ENCODE measurements around the gene OAT.
"Not testable (repeated sequence)": the region's sequence is repeated elsewhere in the genome, so short reads cannot be mapped to it uniquely, and the experiment has no call there.

Gene OAT

DNA sequence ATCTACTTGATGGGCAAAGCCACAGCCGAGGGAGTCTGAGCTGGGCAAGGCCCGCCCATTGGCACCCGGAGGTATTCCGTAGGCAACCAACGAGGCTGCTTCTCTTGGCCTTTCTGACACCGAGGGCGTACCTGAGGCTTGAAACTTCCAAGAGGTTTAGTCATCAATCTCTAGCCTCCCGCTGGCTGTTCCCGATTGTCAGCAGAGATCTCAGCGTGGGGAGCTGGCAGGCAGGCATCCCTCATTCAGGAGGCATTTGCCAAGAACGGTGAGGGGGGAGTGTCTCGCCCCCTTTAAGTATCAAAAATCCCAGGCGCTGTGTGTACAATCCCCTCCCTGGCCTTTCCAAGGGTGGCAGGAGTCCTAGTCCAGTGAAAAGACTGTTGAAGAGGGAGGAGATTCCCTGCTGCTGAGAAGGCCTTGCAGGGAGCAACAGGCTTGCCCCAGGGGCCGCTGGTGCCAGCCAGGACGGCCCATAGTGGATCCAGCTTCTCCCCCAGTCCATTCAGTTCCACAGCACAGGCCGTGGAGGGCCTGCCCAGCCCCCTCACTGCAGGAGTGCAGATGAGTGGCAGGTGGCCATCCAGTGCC lies 39.7 kb downstream of the OAT start:
- no peak for DNase-seq (ENCODE audit: low spot score)

DNA sequence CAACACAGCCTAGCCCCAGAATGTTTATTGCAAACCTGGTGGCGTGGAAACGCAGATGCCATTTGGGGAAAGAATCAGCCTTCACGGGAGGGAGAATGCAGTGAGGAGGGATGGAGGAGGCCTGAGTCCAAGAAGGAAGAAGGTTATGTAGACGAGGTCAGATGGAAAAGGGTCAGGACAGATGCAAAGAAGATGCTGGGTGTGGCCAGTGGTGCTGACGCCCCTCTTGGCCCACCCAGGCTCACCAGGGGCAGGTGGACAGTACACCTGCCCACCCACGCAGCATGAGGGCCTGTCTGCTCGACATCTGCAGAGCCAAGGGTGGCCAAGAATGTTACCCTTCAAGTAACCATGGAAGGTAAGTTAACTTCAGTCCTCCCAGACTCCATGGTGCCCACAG lies 40.5 kb downstream of the OAT start:
- DNase-seq (ENCODE audit: low spot score): no peak

DNA sequence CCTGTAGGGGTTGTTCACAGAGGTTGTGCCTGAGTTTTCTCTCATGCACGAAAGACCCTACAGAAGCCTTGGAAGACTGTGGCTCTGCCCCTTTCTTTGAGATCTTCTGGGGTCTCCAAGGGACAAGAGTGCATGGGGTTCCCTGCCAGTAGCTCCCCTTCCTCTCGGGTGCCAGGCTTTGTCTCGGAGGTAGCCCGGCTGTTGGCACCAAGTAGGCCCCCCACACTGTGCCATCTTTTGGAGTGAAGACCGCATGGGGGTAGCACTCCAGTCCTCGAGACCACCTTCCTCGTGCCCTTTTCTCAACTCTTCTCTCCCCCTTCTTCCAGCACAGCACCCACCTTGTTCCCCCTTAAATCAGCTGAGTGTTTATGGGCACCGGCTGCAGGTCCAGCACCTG lies 41.6 kb downstream of the OAT start:
- DNase-seq (ENCODE audit: low spot score): no peak

DNA sequence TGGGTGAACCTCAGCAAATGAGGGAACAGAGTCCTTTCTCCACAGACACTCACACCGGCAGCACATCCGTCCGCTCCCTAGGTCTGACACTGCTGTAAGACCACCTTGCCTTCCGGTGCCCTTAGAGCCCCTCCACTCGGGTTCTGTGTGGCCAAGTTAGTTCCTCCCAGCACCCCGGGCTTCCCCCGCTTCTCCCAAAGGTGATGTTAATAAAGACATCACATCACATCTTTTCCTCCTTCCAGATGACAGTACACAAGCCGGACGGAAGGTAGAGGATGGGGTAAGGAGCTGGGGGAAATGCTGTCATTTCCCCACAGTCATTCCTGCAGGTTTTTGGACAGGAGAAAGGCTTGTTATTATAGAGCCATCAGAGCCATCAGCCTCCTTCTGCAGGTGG lies 42.3 kb downstream of the OAT start:
- DNase-seq (ENCODE audit: low spot score): no peak

DNA sequence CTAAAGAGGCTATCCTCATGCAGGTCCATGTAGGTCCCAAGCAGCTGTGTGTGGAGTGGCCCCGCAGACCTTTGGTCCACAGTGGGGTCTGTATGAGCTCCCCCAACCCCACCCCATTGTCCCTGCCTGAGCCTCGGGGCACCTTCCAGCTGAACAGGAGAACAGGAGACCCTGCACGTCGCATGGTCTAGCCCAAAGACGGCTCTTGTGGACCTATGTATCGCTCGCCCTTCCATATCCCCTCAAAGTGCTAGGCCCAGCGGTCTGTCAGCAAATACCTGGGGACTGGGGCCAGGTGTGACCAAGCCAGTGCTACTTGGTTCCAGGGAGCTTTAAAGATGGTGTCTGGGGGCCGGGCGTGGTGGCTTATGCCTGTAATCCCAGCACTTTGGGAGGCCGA lies 43.0 kb downstream of the OAT start:
- no peak for DNase-seq (ENCODE audit: low spot score)

DNA sequence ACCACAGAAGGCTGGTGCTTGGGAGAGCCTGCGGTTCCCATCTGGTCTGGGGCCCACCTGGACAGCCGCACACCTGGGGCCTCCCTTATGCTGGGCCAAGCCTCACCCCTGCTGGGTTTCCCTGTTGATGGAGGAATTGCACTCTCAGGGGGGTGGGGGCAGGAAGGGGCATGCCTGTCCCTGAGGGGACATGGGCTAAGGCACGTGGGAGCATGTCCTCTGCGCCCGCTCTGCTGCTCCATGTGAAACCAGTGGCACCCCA lies 43.4 kb downstream of the OAT start:
- no peak for DNase-seq (ENCODE audit: low spot score)

DNA sequence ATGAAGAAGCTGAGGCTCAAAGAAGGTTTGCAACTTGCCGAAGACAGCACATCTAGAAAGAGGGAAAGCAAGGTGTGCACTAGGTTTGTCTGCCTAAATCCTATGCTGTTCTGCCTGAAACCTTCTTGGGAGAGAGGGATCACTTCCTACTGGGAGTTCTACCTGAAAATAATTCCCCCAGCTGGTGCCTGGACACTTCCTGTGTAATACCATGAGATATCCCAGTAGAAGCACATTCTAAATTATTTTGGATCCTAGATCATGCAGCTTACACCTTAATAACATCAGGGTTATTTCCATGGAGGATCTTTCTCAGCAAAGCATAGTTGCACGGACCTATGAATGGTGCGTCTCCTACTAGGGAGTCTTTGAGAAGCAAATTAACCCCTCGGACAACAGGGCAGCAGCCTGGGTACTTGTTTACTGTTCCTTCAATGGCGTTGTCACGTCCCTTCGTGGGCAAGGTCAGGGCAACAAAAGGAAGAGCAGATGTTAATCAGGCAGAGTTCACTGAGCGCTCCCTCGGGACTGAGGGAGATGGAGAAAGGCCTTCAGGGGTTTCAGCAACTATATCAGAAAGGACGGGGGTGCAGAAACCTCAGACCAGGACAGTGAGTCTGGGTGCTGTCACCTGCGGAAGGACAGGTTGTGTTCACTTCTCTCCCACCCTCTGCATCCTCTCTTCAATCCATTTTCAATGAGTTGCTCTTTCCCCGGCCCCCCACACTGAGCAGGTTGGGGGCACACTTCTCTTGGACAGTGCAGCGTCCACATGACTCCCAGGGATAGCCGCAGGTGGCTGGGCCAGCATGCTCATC lies 44.0 kb downstream of the OAT start:
- DNase-seq (ENCODE audit: low spot score): no peak

DNA sequence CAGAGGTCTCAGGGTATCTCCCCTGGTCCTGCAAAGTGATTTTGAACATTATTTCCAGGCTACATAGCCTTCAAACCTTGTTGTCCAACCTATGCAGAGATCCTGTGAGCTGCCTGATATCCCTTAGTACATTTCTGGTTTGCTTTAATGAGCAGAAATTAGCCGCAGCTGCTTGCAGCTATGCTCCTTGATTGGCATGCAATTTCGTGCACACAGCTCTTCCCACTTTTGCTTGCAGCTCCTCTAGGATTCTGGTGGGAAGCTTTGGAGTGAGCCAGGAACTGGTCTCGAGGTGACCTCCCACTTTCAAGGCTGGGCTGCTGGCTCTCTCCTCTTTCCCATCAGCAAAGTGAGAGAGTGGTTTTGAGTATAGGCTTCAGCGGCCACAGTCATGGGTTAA lies 45.8 kb downstream of the OAT start:
- no peak for DNase-seq (ENCODE audit: low spot score)

DNA sequence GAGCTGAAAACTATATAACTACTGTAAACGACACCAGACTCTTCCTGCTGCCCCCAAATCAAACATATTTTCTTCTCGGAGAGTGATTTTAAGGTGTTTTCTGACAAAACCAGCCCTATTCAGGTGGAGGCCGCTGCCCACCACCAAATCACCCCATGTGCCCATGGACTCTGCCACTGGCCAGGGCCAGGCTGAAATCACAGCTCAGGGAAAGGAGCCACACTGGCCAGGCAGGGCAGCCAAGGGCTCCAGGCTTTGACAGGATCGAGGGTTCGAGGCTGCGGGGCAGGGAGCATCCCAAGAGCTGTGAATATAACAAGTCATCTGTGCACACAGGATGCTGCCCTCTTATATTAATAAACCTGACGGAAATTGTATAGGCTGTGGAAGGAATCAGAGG lies 48.3 kb downstream of the OAT start:
- no peak for DNase-seq (ENCODE audit: low spot score)

DNA sequence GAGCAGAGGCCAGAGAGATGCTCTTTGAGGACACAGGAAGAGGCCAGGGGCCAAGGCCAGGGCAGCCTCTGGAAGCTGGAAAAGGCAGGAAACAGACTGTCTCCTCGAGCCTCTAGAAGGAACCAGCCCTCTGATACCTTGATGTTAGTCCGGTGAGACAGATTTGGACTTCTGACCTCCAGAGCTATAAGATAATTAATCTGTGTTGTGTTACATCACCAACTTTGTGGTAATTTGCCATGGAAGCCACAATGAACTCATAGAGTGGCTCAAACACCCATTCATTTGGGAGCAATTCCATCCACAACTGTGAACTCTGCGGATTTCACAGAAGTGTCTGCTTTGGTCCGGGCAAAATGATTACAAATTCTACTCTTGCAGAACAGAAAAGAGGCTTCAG lies 48.7 kb downstream of the OAT start:
- DNase-seq (ENCODE audit: low spot score): no peak

DNA sequence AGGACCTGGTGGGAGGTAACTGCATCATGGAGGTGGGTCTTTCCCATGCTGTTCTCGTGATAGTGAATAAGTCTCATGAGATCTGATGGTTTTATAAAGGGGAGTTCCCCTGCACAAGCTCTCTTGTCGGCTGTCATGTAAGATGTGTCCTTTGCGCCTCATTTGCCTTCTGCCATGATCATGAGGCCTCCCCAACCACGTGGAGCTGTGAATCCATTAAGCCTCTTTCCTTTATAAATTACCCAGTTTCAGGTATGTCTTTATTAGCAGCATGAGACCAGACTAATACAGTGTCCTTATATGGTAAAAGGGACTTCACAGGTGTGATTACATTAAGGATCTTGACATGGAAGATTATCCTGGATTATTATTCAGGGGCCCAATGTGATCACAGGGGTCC lies 49.2 kb downstream of the OAT start:
- DNase-seq (ENCODE audit: low spot score): not testable (repeated sequence)

DNA sequence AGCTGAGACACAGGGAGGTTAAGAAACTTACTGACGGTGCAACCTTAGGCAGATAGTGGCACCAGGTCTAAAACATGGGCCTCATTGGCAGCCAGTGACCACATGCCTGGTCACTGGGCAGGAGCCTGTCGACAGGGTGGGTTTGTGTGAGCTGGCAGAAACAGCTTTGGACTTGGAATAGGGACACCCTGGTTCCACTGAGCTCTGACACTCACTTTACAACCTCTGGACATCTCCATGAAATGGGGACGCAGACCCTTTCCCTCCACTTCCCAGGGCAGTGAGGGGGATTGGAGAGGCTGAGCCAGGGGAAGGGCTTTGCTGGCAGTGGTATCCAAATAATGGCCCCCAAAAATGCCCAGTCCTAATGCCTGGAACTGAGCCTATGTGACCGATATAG lies 49.7 kb downstream of the OAT start:
- no peak for DNase-seq (ENCODE audit: low spot score)

DNA sequence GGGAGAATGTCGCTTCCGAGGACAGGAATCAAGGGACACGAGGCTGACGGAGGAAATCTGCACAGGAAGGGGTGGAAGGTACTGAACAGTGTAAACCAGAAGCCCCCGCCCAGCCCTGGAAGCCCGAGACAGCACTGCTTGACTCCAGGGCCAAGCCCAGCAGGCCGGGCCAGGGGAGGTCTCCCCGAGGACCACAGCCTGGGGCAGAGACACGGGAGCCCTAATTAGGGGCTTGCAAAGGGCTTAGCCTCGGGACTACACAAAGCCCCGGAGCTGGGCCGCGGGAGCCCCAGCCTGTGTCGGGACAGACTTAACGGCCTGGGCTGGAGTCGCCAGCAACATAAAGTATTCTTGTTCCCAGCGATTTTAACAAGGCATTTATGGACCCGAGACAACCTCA lies 50.8 kb downstream of the OAT start:
- no peak for DNase-seq (ENCODE audit: low spot score)

DNA sequence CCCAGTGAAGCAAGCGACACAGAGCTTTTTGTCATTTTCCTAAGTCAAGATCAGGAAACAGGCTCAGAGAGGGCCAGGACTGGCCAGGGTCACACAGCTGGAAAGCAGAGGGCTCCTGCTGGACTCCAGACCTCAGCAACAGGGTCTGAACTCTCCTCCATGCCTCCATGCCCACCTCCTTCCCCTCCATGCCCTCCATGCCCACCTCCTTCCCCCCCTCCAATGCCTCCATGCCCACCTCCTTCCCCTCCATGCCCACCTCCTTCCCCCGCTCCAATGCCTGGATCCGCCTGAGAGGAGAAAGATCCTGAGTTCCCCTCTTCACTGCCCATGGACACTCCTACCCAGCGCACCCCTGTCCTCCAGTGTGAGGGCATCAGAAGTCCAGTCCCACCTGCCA lies 51.3 kb downstream of the OAT start:
- DNase-seq (ENCODE audit: low spot score): no peak

DNA sequence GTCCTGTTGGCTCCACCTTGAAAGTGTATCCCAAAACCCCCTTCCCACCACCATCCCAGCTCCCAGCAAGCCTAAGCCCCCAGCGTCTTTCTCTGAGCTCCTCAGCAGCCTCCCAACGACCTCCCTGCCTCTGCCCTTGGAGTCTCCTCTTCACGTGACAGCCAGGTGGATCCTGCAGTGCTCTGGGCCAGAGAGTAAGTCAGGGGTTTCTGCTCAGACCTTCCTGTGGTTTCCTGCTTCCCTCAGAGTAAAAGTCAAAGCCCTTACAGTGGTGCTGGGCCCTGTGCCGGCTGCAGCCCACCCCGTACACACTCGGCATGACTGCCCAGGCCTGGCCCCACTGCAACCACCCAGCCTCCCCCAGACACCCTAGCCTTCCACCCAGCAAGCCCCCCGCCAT lies 51.9 kb downstream of the OAT start:
- no peak for DNase-seq (ENCODE audit: low spot score)

DNA sequence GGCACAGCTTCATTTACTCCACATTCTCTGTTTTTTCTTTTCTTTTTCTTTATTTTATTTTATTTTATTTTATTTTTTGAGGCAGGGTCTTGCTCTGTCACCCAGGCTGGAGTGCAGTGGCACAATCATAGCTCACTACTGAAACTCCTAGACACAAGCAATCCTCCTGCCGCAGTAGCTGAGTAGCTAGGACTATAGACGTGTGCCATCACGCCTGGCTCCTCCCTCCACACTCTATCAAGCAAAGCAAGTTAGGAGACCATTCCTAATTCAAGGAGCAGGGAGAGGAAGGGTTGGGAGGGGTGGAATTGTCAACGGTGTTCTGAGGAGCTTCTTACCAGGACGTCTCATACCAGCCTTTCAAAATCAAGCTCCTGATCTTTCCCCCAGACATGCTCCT lies 52.4 kb downstream of the OAT start:
- no peak for DNase-seq (ENCODE audit: low spot score)

DNA sequence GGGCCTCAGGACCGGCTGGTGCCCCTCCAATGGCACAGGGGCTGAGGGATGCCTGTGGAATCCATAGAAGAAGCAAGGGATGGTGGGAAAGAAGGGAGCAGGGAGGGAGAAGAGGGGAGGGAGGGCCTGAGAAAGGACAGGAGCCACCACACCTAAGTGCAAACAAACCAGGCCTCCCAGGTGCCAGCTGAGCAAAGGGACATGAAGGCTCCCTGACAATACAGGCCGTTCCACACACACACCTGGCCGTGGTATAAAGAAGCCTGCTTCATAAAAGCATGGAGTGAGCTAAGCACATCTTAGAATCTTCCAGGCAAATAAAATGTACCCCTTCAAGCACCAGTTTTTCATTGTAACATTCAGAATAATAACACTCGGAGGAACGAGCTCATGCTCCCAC lies 54.0 kb downstream of the OAT start:
- DNase-seq (ENCODE audit: low spot score): no peak

DNA sequence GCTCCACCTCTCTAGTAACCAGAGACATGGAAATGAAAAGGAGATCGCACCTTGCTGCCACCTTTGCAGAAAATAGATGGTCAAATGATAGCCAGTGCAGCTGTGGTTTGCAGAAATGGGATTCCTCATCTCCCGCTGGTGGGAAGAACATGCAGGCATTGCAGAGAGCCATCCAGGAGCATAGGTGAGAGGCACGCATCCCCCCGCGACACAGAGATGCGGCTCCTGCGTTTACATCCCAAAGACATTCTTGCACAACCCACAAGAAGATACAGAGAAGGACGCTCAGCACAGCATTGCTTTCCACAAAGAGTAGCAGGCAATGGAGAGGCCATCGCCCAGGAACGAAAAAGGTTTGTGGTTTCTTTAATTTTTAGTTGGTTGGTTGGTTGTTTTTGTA lies 56.2 kb downstream of the OAT start:
- no peak for DNase-seq (ENCODE audit: low spot score)

DNA sequence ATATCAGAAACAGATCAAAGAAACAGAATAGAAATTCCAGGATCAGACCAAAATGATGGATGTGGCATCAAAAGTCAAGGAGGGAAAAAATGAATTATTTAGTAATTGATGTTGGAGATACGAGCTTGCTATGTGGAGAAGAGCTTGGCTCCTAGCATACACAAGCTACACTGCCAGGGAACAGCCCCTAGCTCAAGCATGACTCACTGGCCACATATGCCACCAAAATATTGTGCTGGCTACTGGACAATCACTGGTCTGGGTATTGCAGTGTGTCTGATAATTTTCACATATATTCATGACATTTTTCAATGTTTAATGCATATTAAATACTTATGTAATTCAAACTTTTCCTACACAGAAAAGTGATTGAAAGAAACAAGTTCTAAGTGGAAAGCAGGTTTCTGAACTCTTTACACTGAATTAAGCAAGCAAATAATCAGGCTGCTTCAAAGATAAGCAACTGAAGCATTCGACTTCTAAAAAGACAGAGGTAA lies 59.3 kb downstream of the OAT start:
- no peak for DNase-seq (ENCODE audit: low spot score)

DNA sequence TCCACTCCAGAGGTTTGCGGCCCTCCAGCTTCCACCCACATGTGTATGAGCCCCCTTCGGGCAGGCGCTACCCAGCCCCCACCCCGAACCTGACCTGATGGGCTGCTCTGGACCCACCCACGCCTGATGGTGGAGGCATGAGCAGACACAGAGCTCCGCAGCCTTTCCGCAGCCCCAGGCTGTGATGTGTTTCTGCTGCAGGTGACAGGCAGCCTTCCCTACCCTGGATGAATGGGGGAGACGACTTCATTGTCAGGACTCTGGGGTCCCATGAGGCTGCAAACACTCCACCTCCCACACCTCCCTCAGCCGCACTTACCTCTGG lies 61.2 kb downstream of the OAT start:
- no peak for DNase-seq (ENCODE audit: low spot score)

DNA sequence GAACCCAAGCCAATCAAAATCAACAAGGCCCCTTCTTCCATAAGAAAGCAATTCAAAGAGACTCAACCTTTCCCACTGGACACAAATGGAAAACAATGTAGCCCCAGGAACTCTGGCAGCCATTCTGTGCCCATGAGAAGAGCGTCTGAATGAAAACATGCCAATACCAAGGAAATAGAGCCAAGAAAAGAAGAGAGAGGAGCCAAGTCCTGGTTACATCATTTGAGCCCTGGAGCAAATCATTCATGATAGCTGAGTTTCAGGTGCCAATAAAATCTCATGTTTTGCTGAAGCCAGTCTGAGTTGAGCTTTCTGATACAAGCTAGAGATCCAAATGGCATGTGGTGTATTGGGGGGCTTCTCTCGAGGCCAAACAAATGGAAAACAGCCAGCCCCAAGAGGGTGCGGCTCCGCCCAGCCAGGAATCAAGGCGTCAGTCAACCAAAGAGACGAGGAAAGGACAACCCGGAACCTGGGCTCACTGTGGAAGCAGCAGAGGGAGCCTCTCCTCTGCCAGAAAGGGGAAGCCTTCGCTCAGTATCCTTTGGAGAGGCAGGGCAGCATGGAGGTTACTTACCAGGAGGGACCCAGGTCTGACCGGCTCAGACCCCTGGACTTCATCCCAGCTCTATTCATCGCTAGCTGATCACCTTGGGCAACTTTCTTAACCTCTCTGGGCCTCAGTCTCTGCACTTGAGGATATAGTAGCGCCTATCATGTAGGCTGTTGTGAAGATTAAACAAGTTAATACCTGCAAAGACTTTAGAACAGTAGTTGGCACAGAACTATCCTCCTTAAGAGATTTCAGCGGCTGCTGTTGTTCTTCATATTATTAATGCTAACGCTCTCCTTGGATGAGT lies 61.8 kb downstream of the OAT start:
- DNase-seq (ENCODE audit: low spot score): no peak

DNA sequence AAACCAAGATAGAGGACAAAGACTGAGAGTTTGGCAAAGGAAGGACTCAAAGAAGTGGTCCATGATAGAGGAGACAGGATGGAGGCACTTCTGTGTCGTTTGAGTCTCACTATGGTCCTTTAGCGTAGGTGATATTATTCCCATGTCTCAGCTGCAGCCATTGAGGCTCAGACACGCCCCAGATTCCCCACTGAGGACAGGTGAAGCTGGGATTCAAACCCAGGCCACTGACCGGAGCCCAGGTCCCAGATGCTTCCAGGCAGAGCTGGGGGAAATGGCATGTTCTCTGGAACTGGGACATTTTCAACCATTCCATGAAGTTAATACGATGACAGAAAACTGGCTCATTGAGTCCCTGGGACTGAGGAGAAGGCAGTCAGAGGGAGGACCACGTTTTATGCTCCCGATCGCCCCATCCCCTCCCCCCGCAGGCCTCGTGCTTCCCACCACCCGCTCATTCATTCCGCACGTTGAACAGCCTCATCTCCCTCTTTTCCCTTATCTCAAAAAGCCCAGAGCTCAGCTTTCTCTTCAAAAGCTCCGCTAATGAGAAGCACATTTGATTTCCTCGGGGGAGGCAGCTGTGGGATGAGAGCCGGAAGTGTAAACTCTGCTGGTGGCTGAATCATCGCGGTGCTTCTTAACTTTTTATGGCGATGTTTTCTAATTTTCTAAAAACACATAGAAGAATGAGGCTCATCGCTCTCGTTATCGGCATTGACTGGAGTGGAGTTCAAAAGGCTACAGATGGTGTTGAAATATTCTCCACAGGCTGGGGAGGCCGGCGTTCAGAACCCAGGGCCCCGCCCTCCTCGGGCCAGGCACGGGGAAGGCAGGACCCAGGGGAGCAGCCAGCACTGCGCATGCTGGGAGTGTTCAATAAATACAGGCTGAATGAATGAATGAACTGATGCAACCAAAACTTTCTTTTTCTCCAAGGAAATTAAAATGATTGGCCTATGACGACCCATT lies 64.0 kb downstream of the OAT start:
- peak; percentile 70 for DNase-seq (ENCODE audit: low spot score)
